Activated naive CD8-positive, alpha-beta T cell treated with anti-CD3 and anti-CD28 coated beads for 36 hours (primary cell): ENCODE measurements around the gene TAS1R2. TPM values are rescaled to one million over a fixed set of nuclear protein-coding genes. Genes with fewer than 3 reads are reported as not detected.

Source experiments
- DNase-seq: peaks from one replicate; pipeline ENCODE4 v3.0.0; 2021
- H3K27ac Mint-ChIP-seq: one replicate; pipeline ENCODE4 v1.8.0; 2022; ENCODE audit warnings: mild to moderate bottlenecking, moderate library complexity, mixed read lengths
- H3K27me3 Mint-ChIP-seq: one replicate; pipeline ENCODE4 v1.8.0; 2022; ENCODE audit warnings: mild to moderate bottlenecking, mixed read lengths
- H3K36me3 Mint-ChIP-seq: one replicate; pipeline ENCODE4 v1.8.0; 2021; ENCODE audit warnings: mild to moderate bottlenecking, mixed read lengths
- H3K4me1 Mint-ChIP-seq: one replicate; pipeline ENCODE4 v1.8.0; 2021; ENCODE audit warnings: mixed read lengths
- H3K4me3 Mint-ChIP-seq: one replicate; pipeline ENCODE4 v1.8.0; 2022; ENCODE audit warnings: mild to moderate bottlenecking, moderate library complexity, mixed read lengths
- H3K9me3 Mint-ChIP-seq: one replicate; pipeline ENCODE4 v1.8.0; 2022; ENCODE audit warnings: mixed read lengths
- total RNA-seq, 2 experiments: library from RNA; stranded (reverse); gene quantifications; one replicate each; pipeline ENCODE4 v1.2.3, GENCODE V29; 2021

TAS1R2 gene
- total RNA-seq, 2 experiments from 2014 or later, result not detected

- no peaks in the 10 kb centered on the region for H3K4me1 Mint-ChIP-seq
- H3K27ac Mint-ChIP-seq, result no peak overlapping the region
- H3K36me3 Mint-ChIP-seq, result no peaks in the 10 kb centered on the region
- DNase-seq, result no peak
- no peak overlapping the region for H3K4me3 Mint-ChIP-seq
- H3K27me3 Mint-ChIP-seq, result no peaks in the 10 kb centered on the region
- no peaks in the 10 kb centered on the region for H3K9me3 Mint-ChIP-seq
Observed at GRCh38 chr1:18891426-18891780, 31.9 kb upstream of the TAS1R2 start.

GRCh38 chr1:18890706-18891425 lies 31.4 kb upstream of the TAS1R2 start:
- H3K9me3 Mint-ChIP-seq, result no peaks in the 10 kb centered on the region
- H3K36me3 Mint-ChIP-seq, result no peaks in the 10 kb centered on the region
- no peak overlapping the region for H3K27ac Mint-ChIP-seq
- DNase-seq, result no peak
- H3K27me3 Mint-ChIP-seq, result no peaks in the 10 kb centered on the region
- H3K4me3 Mint-ChIP-seq, result no peak overlapping the region
- no peaks in the 10 kb centered on the region for H3K4me1 Mint-ChIP-seq

- Mint-ChIP-seq H3K4me1 (no peaks in the 10 kb centered on the region), H3K9me3 (no peaks in the 10 kb centered on the region), H3K36me3 (no peaks in the 10 kb centered on the region), H3K27me3 (no peaks in the 10 kb centered on the region), H3K27ac (no peak overlapping the region), H3K4me3 (no peak overlapping the region)
- DNase-seq, result no peak
Observed at GRCh38 chr1:18886003-18886335, 26.5 kb upstream of the TAS1R2 start.

GRCh38 chr1:18885311-18886002 lies 26.0 kb upstream of the TAS1R2 start:
- no peak overlapping the region for H3K4me3 Mint-ChIP-seq
- H3K27ac Mint-ChIP-seq, result no peak overlapping the region
- H3K4me1 Mint-ChIP-seq, result no peaks in the 10 kb centered on the region
- DNase-seq, result no peak
- H3K36me3 Mint-ChIP-seq, result no peaks in the 10 kb centered on the region
- H3K27me3 Mint-ChIP-seq, result no peaks in the 10 kb centered on the region
- no peaks in the 10 kb centered on the region for H3K9me3 Mint-ChIP-seq

- no peak for DNase-seq
- Mint-ChIP-seq H3K36me3 (no peaks in the 10 kb centered on the region), H3K9me3 (no peaks in the 10 kb centered on the region), H3K27ac (no peak overlapping the region), H3K4me1 (no peaks in the 10 kb centered on the region), H3K4me3 (no peak overlapping the region), H3K27me3 (no peaks in the 10 kb centered on the region)
Observed at GRCh38 chr1:18884727-18885126, 25.3 kb upstream of the TAS1R2 start.

GRCh38 chr1:18884419-18884717 lies 24.9 kb upstream of the TAS1R2 start:
- Mint-ChIP-seq H3K27me3 (no peaks in the 10 kb centered on the region), H3K4me1 (no peaks in the 10 kb centered on the region), H3K4me3 (no peak overlapping the region), H3K36me3 (no peaks in the 10 kb centered on the region), H3K27ac (no peak overlapping the region), H3K9me3 (no peaks in the 10 kb centered on the region)
- no peak for DNase-seq

GRCh38 chr1:18883636-18884418 lies 24.4 kb upstream of the TAS1R2 start:
- DNase-seq, result peak; percentile 60
- no peaks in the 10 kb centered on the region for H3K9me3 Mint-ChIP-seq
- H3K4me1 Mint-ChIP-seq, result no peaks in the 10 kb centered on the region
- H3K27me3 Mint-ChIP-seq, result no peaks in the 10 kb centered on the region
- no peaks in the 10 kb centered on the region for H3K36me3 Mint-ChIP-seq
- no peak overlapping the region for H3K27ac Mint-ChIP-seq
- H3K4me3 Mint-ChIP-seq, result no peak overlapping the region

- Mint-ChIP-seq H3K27ac (no peak overlapping the region), H3K4me3 (no peak overlapping the region), H3K4me1 (no peaks in the 10 kb centered on the region), H3K9me3 (no peaks in the 10 kb centered on the region), H3K27me3 (no peaks in the 10 kb centered on the region), H3K36me3 (no peaks in the 10 kb centered on the region)
- no peak for DNase-seq
Observed at GRCh38 chr1:18883079-18883478, 23.6 kb upstream of the TAS1R2 start.

- Mint-ChIP-seq H3K4me1 (no peaks in the 10 kb centered on the region), H3K9me3 (no peaks in the 10 kb centered on the region), H3K4me3 (no peak overlapping the region), H3K27ac (no peak overlapping the region), H3K36me3 (no peaks in the 10 kb centered on the region), H3K27me3 (no peaks in the 10 kb centered on the region)
- no peak for DNase-seq
Observed at GRCh38 chr1:18882486-18882885, 23.0 kb upstream of the TAS1R2 start.

- H3K9me3 Mint-ChIP-seq, result no peaks in the 10 kb centered on the region
- no peak overlapping the region for H3K27ac Mint-ChIP-seq
- no peak overlapping the region for H3K4me3 Mint-ChIP-seq
- no peaks in the 10 kb centered on the region for H3K36me3 Mint-ChIP-seq
- DNase-seq, result no peak
- no peaks in the 10 kb centered on the region for H3K27me3 Mint-ChIP-seq
- H3K4me1 Mint-ChIP-seq, result no peaks in the 10 kb centered on the region
Observed at GRCh38 chr1:18881642-18882431, 22.4 kb upstream of the TAS1R2 start.

GRCh38 chr1:18881164-18881563 lies 21.7 kb upstream of the TAS1R2 start:
- Mint-ChIP-seq H3K4me3 (no peak overlapping the region), H3K27me3 (no peaks in the 10 kb centered on the region), H3K27ac (no peak overlapping the region), H3K4me1 (no peaks in the 10 kb centered on the region), H3K36me3 (no peaks in the 10 kb centered on the region), H3K9me3 (no peaks in the 10 kb centered on the region)
- DNase-seq, result no peak

GRCh38 chr1:18880585-18880984 lies 21.1 kb upstream of the TAS1R2 start:
- no peak for DNase-seq
- Mint-ChIP-seq H3K27ac (no peak overlapping the region), H3K27me3 (no peaks in the 10 kb centered on the region), H3K36me3 (no peaks in the 10 kb centered on the region), H3K4me1 (no peaks in the 10 kb centered on the region), H3K9me3 (no peaks in the 10 kb centered on the region), H3K4me3 (no peak overlapping the region)

GRCh38 chr1:18879791-18880309 lies 20.4 kb upstream of the TAS1R2 start:
- Mint-ChIP-seq H3K27me3 (no peaks in the 10 kb centered on the region), H3K27ac (no peak overlapping the region), H3K4me3 (no peak overlapping the region), H3K4me1 (no peaks in the 10 kb centered on the region), H3K36me3 (no peaks in the 10 kb centered on the region), H3K9me3 (no peaks in the 10 kb centered on the region)
- no peak for DNase-seq

- Mint-ChIP-seq H3K27me3 (no peaks in the 10 kb centered on the region), H3K4me3 (no peak overlapping the region), H3K27ac (no peak overlapping the region), H3K4me1 (no peaks in the 10 kb centered on the region), H3K36me3 (no peaks in the 10 kb centered on the region), H3K9me3 (no peaks in the 10 kb centered on the region)
- DNase-seq, result no peak
Observed at GRCh38 chr1:18879215-18879790, 19.8 kb upstream of the TAS1R2 start.
